ENCODE results near the gene ZNF778. TPM values are rescaled to one million over a fixed set of nuclear protein-coding genes. Genes with fewer than 3 reads are reported as not detected.

The ZNF778 gene
- total RNA-seq, 3 donors from 2014 or later, result 4.7 to 8.8 (median 7.2) TPM

DNA sequence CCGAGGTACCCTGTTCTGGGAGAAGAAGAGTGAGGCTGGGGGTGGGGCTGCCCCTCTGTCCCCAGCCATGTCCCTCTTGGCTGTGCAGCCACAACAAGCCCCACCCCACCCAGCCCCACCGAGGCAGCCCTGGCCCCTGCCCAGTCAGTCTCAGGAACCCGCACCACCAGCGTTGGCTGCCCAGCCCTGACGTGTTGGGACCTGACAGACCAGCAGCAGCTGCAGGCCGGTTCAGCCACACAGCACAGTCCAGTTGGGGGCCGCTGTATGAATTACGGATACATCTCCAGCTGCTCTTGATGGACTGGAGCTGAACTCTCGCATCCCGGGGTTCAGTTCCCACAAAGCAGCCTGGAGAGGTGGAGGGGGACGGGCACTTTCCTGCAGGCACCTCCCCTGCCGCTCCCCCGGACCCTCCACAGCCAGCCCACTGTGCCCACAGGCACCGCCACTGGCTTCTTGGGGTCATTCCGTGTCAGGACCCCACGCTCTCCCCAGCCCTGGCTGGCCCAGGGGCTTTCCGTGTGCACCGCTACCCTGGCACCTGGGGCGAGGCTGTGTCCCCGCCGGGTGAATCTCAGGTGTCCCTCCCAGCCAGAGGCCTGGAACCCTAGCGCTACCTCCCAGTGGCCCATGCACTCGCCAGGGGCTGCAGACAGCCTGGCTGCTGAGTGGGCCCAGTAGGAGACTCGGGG, 38.9 kb upstream of the ZNF778 start:
- Histone ChIP-seq H3K36me3 (ENCODE audit: low read depth) (no peaks in the 10 kb centered on the region), H3K4me1 (ENCODE audit: low read depth) (no peaks in the 10 kb centered on the region), H3K9me3 (no peaks in the 10 kb centered on the region), H3K4me3 (no peak overlapping the region)
- intact Hi-C loops (cut with DNase I, micrococcal nuclease), result no loop called here
- DNase-seq (no peak), ATAC-seq (no peak)
- TF ChIP-seq, protein P1, sequence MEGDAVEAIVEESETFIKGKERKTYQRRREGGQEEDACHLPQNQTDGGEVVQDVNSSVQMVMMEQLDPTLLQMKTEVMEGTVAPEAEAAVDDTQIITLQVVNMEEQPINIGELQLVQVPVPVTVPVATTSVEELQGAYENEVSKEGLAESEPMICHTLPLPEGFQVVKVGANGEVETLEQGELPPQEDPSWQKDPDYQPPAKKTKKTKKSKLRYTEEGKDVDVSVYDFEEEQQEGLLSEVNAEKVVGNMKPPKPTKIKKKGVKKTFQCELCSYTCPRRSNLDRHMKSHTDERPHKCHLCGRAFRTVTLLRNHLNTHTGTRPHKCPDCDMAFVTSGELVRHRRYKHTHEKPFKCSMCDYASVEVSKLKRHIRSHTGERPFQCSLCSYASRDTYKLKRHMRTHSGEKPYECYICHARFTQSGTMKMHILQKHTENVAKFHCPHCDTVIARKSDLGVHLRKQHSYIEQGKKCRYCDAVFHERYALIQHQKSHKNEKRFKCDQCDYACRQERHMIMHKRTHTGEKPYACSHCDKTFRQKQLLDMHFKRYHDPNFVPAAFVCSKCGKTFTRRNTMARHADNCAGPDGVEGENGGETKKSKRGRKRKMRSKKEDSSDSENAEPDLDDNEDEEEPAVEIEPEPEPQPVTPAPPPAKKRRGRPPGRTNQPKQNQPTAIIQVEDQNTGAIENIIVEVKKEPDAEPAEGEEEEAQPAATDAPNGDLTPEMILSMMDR (IDR thresholded peaks at IDR 0.05), result no peak

DNA sequence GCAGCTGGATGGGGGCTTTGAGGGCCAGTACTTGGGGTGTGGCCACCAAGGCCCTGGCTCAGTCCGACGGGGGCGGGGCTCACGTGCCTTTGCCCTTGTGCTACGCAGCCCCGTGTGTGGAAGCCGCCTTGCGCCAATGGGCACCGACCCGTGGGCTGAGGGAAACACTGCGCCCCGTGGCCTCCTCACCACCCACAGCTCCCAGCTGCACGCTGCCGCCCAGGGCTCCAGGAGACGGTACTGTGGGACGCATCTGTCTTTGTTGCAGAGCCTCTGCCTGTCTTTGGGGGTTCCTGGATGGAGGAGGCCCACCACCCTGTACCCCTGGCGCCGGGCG, 38.4 kb upstream of the ZNF778 start:
- TF ChIP-seq, protein P1 (IDR thresholded peaks at IDR 0.05), result no peak
- Histone ChIP-seq H3K36me3 (ENCODE audit: low read depth) (no peaks in the 10 kb centered on the region), H3K4me1 (ENCODE audit: low read depth) (no peaks in the 10 kb centered on the region), H3K4me3 (no peak overlapping the region), H3K9me3 (no peaks in the 10 kb centered on the region)
- intact Hi-C loops (cut with DNase I, micrococcal nuclease), result no loop called here
- DNase-seq, result no peak
- ATAC-seq, result no peak

DNA sequence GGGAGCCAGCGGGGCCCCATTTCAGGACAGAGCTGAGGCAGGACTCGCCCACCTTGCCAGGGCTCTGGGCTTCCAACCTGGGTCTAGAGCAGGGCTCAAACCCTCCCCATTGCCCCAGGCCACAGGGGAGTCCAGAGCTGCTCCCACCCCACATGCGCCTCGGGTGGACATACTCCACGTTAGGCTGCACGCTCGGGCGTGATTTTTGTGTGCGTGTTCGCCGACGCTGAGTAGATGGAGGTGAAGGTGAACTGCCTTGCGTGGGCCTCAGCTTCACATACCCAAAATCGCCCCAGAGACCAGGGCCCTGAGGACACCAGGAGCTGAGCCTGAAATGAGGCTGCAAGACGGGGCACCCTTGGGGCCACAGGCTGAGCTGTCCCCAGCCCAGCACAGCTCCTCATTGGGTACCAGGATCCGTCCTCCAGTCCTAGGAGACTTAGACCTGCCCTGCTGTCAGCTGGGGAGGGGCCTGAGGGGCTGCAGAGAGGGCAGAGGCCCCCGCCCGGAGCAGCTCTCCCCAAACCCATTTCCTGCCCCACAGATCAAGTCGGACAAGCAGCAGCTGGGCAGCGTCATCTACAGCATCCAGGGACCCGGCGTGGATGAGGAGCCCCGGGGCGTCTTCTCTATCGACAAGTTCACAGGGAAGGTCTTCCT, 37.7 kb upstream of the ZNF778 start:
- no peak overlapping the region for H3K4me3 ChIP-seq
- H3K4me1 ChIP-seq (ENCODE audit: low read depth), result no peaks in the 10 kb centered on the region
- TF ChIP-seq, protein P1 (IDR thresholded peaks at IDR 0.05), result no peak
- H3K9me3 ChIP-seq, result no peaks in the 10 kb centered on the region
- intact Hi-C loops (cut with DNase I, micrococcal nuclease), result no loop called here
- no peak for DNase-seq
- no peak for ATAC-seq
- no peaks in the 10 kb centered on the region for H3K36me3 ChIP-seq (ENCODE audit: low read depth)

DNA sequence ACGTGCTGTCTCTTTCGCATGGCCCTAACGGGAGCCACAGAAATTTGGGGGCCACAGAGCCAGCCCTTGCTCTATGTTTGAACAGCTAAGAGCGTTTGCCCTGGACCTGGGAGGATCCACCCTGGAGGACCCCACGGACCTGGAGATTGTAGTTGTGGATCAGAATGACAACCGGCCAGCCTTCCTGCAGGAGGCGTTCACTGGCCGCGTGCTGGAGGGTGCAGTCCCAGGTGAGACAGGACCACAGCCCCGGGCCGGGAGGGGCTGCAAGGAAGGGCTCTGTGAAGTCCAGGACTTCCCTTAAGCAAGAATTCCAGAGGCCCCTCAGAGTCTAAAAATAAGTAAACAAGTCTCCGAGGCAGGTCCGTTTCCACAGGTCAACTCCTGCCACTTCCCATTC, 34.0 kb upstream of the ZNF778 start:
- Histone ChIP-seq H3K4me3 (no peak overlapping the region), H3K9me3 (no peaks in the 10 kb centered on the region), H3K36me3 (ENCODE audit: low read depth) (no peaks in the 10 kb centered on the region), H3K4me1 (ENCODE audit: low read depth) (no peaks in the 10 kb centered on the region)
- peak in 1 of 3 donors; percentile 40 for DNase-seq
- ATAC-seq, result no peak
- intact Hi-C loops (cut with DNase I, micrococcal nuclease), result no loop called here
- TF ChIP-seq, protein P1 (IDR thresholded peaks at IDR 0.05), result no peak

DNA sequence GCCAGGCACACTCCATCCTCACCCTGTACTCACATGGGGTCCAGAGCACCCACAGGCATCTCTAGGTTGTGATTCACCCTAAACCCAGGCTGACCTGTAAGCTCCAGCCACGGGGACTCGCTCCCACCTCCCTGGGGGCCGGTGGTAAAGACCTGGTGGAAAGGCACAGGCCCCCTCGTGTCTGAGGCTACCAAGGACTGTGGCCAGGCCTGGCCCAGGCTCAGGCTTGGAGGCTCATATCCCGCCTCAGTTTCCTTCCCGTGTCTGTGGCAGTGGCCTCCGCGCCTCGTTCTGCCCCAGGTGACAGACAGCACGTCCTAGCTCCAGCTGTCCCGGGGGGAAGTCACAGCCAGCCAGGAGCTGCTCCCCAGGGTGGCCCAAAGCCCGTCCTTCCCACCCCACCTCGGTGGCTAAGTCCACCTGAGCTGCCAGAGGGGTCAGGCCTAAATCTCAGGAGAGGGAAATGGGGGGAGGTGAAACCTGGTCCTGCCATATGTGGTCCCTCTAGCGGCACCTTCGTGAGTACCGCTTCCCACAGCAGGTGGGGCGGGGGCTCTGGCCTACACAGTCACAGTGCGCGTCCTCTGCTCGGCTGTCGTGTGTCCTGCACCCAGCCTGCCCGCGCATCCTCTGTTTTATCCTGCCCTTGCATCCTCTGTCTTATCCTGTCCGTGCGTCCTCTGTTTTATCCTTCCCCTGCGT, 33.4 kb upstream of the ZNF778 start:
- TF ChIP-seq, protein P1 (IDR thresholded peaks at IDR 0.05), result no peak
- DNase-seq (peak in 1 of 3 donors; percentile 39), ATAC-seq (no peak)
- H3K4me1 ChIP-seq (ENCODE audit: low read depth), result no peaks in the 10 kb centered on the region
- no peaks in the 10 kb centered on the region for H3K36me3 ChIP-seq (ENCODE audit: low read depth)
- H3K4me3 ChIP-seq, result no peak overlapping the region
- intact Hi-C loops (cut with DNase I, micrococcal nuclease), result no loop called here
- no peaks in the 10 kb centered on the region for H3K9me3 ChIP-seq
